DOHH2 (cell line): ENCODE measurements around the gene UTS2R.

ENCODE experiments used
- H3F3A ChIP-seq: fragments of 200-600 bp; sonication (generic), shearing (Covaris generic); 2 replicates; pipeline ENCODE4 v1.6.0; 2016; ENCODE audit warnings: antibody characterized with exemption, mild to moderate bottlenecking; ENCODE audit not compliant: control insufficient read depth, insufficient read depth
- H3K27ac ChIP-seq: fragments of 200-600 bp; sonication (generic); 2 replicates; pipeline ENCODE4 v1.5.1; 2014; ENCODE audit warnings: low read depth, mild to moderate bottlenecking, low read length, moderate library complexity
- H3K27me3 ChIP-seq: fragments of 200-600 bp; sonication (generic); 2 replicates; pipeline ENCODE4 v1.6.1; 2014; ENCODE audit warnings: mild to moderate bottlenecking, low read length, mixed read lengths; ENCODE audit not compliant: control insufficient read depth
- H3K36me3 ChIP-seq: fragments of 200-600 bp; sonication (generic); 2 replicates; pipeline ENCODE4 v1.6.1; 2014; ENCODE audit warnings: mild to moderate bottlenecking, low read length, moderate library complexity, mixed read lengths; ENCODE audit not compliant: control insufficient read depth
- H3K4me1 ChIP-seq: fragments of 200-600 bp; sonication (generic); 2 replicates; pipeline ENCODE4 v1.6.1; 2014; ENCODE audit warnings: mild to moderate bottlenecking, low read length, mixed read lengths; ENCODE audit not compliant: control insufficient read depth
- H3K4me2 ChIP-seq: fragments of 200-600 bp; sonication (generic); 2 replicates; pipeline ENCODE4 v1.6.0; 2014; ENCODE audit warnings: mild to moderate bottlenecking, low read length, moderate library complexity
- H3K4me3 ChIP-seq: fragments of 200-600 bp; sonication (generic); 2 replicates; pipeline ENCODE4 v1.5.1; 2014; ENCODE audit warnings: mild to moderate bottlenecking, low read length, mixed read lengths
- H3K79me2 ChIP-seq: fragments of 200-600 bp; sonication (generic); 2 replicates; pipeline ENCODE4 v1.6.1; 2014; ENCODE audit warnings: mild to moderate bottlenecking, low read length, mixed read lengths; ENCODE audit not compliant: control insufficient read depth
- H3K9me2 ChIP-seq: fragments of 200-600 bp; sonication (generic); replicated peaks from 2 replicates; pipeline ENCODE4 v1.6.1; 2014; ENCODE audit warnings: mild to moderate bottlenecking, low read length, mixed read lengths; ENCODE audit not compliant: control insufficient read depth
- H3K9me3 ChIP-seq: fragments of 200-600 bp; sonication (generic); 2 replicates; pipeline ENCODE4 v1.6.1; 2014; ENCODE audit warnings: antibody characterized with exemption, low read length, mixed read lengths; ENCODE audit not compliant: control insufficient read depth, insufficient read depth
- H4K20me1 ChIP-seq: fragments of 200-600 bp; sonication (generic); 2 replicates; pipeline ENCODE4 v1.6.0; 2014; ENCODE audit warnings: low read depth, mild to moderate bottlenecking, antibody characterized with exemption, low read length, moderate library complexity; ENCODE audit not compliant: control insufficient read depth, insufficient read depth
- CTCF ChIP-seq: fragments of 200-600 bp; sonication (generic); IDR thresholded peaks from one replicate; pipeline ENCODE4 v1.5.1; 2014; ENCODE audit warnings: antibody characterized with exemption, mild to moderate bottlenecking, low read depth, low read length; ENCODE audit not compliant: poor library complexity, severe bottlenecking
- EZH2phosphoT487 ChIP-seq: fragments of 200-600 bp; sonication (generic); IDR thresholded peaks from 2 replicates; pipeline ENCODE4 v1.6.1; 2017; ENCODE audit warnings: borderline replicate concordance, mild to moderate bottlenecking, antibody characterized with exemption, low read length, moderate library complexity, mixed read lengths

The UTS2R gene

GRCh38 chr17:82388922-82389283 lies 17.3 kb downstream of the UTS2R start:
- H3K27ac ChIP-seq, result no peak overlapping the region
- H3K4me1 ChIP-seq, result no peaks in the 10 kb centered on the region
- no peak overlapping the region for H3K4me2 ChIP-seq
- no peak for TF ChIP-seq CTCF
- no peak for TF ChIP-seq EZH2phosphoT487
- no peaks in the 10 kb centered on the region for H3F3A ChIP-seq
- no peaks in the 10 kb centered on the region for H3K36me3 ChIP-seq
- H4K20me1 ChIP-seq, result no peaks in the 10 kb centered on the region
- H3K9me3 ChIP-seq, result no peaks in the 10 kb centered on the region
- H3K9me2 ChIP-seq, result no peaks in the 10 kb centered on the region
- H3K79me2 ChIP-seq, result no peaks in the 10 kb centered on the region
- H3K27me3 ChIP-seq, result no peaks in the 10 kb centered on the region
- no peak overlapping the region for H3K4me3 ChIP-seq

- Histone ChIP-seq H4K20me1 (no peaks in the 10 kb centered on the region), H3K9me3 (no peaks in the 10 kb centered on the region), H3K9me2 (no peaks in the 10 kb centered on the region), H3K4me1 (no peaks in the 10 kb centered on the region), H3K4me3 (no peak overlapping the region), H3K27me3 (no peaks in the 10 kb centered on the region), H3K27ac (no peak overlapping the region), H3F3A (no peaks in the 10 kb centered on the region), H3K4me2 (no peak overlapping the region), H3K36me3 (no peaks in the 10 kb centered on the region), H3K79me2 (no peaks in the 10 kb centered on the region)
- no peak for TF ChIP-seq EZH2phosphoT487
Observed at GRCh38 chr17:82389379-82389778, 17.8 kb downstream of the UTS2R start.

- no peaks in the 10 kb centered on the region for H3K9me3 ChIP-seq
- no peaks in the 10 kb centered on the region for H3K27me3 ChIP-seq
Observed at GRCh38 chr17:82390015-82390859, 18.7 kb downstream of the UTS2R start.

More at GRCh38 chr17:82390015-82390859, 18.7 kb downstream of the UTS2R start:
- Histone ChIP-seq H3K4me3 (no peak overlapping the region), H3K9me2 (no peaks in the 10 kb centered on the region), H3K27ac (no peak overlapping the region), H3K79me2 (no peaks in the 10 kb centered on the region), H3K4me2 (no peak overlapping the region), H3K4me1 (no peaks in the 10 kb centered on the region), H4K20me1 (no peaks in the 10 kb centered on the region), H3K36me3 (no peaks in the 10 kb centered on the region), H3F3A (no peaks in the 10 kb centered on the region)
- no peak for TF ChIP-seq EZH2phosphoT487
- no peak for TF ChIP-seq CTCF
